Skeletal muscle satellite cell (primary cell): ENCODE measurements around the gene GRID2. TPM values are rescaled to one million over a fixed set of nuclear protein-coding genes. Genes with fewer than 3 reads are reported as not detected.

Source experiments
- small RNA-seq: library from RNA; depleted of rRNA; stranded (forward); fragments of <200 nt; gene quantifications from one replicate; pipeline ENCODE3, GENCODE V24; 2012

The GRID2 gene

Small RNA genes within 50 kb of the gene (small RNA-seq; reads per million reads assigned to genes)
- not detected for gene RNA5SP164
